KG1 (cell line): ENCODE results near the gene ADH7.

ENCODE experiments used
- DNase-seq: peaks from one replicate; lab custom pipeline; 2025; lab: John Stamatoyannopoulos, UW

ADH7 gene

GRCh38 chr4:99435154-99435553 lies at the start of gene ADH7:
Gene ADH7, minus strand, starts transcription at chr4:99435342. Its CDS starts 109 bp downstream, at chr4:99435233.
- DNase-seq, result no peak

- DNase-seq, result no peak
Observed at GRCh38 chr4:99483636-99484035, 48.5 kb upstream of the ADH7 start.

GRCh38 chr4:99473131-99473530 lies 38.0 kb upstream of the ADH7 start:
- no peak for DNase-seq

- DNase-seq, result no peak
Observed at GRCh38 chr4:99471896-99472295, 36.8 kb upstream of the ADH7 start.

GRCh38 chr4:99471349-99471748 lies 36.2 kb upstream of the ADH7 start:
- DNase-seq, result no peak

- DNase-seq, result no peak
Observed at GRCh38 chr4:99468889-99469288, 33.7 kb upstream of the ADH7 start.

- DNase-seq, result no peak
Observed at GRCh38 chr4:99467887-99468286, 32.7 kb upstream of the ADH7 start.

GRCh38 chr4:99463566-99463965 lies 28.4 kb upstream of the ADH7 start:
- DNase-seq, result no peak

GRCh38 chr4:99462875-99463464 lies 27.8 kb upstream of the ADH7 start:
- peak; percentile 39 for DNase-seq

- no peak for DNase-seq
Observed at GRCh38 chr4:99461623-99462401, 26.7 kb upstream of the ADH7 start.

- DNase-seq, result no peak
Observed at GRCh38 chr4:99459546-99460042, 24.5 kb upstream of the ADH7 start.

- no peak for DNase-seq
Observed at GRCh38 chr4:99458911-99459447, 23.8 kb upstream of the ADH7 start.

GRCh38 chr4:99457676-99458075 lies 22.5 kb upstream of the ADH7 start:
- DNase-seq, result no peak

- no peak for DNase-seq
Observed at GRCh38 chr4:99457270-99457669, 22.1 kb upstream of the ADH7 start.

GRCh38 chr4:99447513-99447912 lies 12.4 kb upstream of the ADH7 start:
- DNase-seq, result no peak

- no peak for DNase-seq
Observed at GRCh38 chr4:99447079-99447478, 11.9 kb upstream of the ADH7 start.

GRCh38 chr4:99438405-99438780 lies 3.3 kb upstream of the ADH7 start:
- DNase-seq, result no peak

GRCh38 chr4:99437723-99438404 lies 2.7 kb upstream of the ADH7 start:
- no peak for DNase-seq

- no peak for DNase-seq
Observed at GRCh38 chr4:99436976-99437722, 2.0 kb upstream of the ADH7 start.

GRCh38 chr4:99436462-99436861 lies 1.3 kb upstream of the ADH7 start:
- no peak for DNase-seq

- DNase-seq, result no peak
Observed at GRCh38 chr4:99430106-99430505, 5.0 kb downstream of the ADH7 start.

- no peak for DNase-seq
Observed at GRCh38 chr4:99417125-99417524, 18.0 kb downstream of the ADH7 start.
